SK-N-SH (cell line): ENCODE data around the gene FSIP1. TPM values are rescaled to one million over a fixed set of nuclear protein-coding genes. Genes with fewer than 3 reads are reported as not detected.
A peak's percentile ranks its signal among the peaks of the same experiment; 100 is the strongest.

Source experiments
- CTCF ChIA-PET: fragments of 300-600, 350-600 bp; formaldehyde crosslinking; extraction: SDS; loops from one replicate; lab custom pipeline; 2021; lab: Yijun Ruan, JAX
- POLR2A ChIA-PET: fragments of 350-600 bp; sonication (Branson Sonifier 250); formaldehyde crosslinking; extraction: SDS; loops from one replicate; lab custom pipeline; 2020; ENCODE audit warnings: antibody characterized with exemption, inconsistent platforms; lab: Yijun Ruan, JAX
- DNase-seq: peaks from one replicate; pipeline ENCODE4 v3.0.0; 2012
- H2AFZ ChIP-seq: fragments of 200-600 bp; sonication (generic); 2 replicates; pipeline ENCODE4 v1.8.1; 2016; ENCODE audit warnings: antibody characterized with exemption, mild to moderate bottlenecking, low read depth
- H3F3A ChIP-seq: fragments of 200-600 bp; sonication (generic); replicated peaks from 2 replicates; pipeline ENCODE3; 2016; ENCODE audit warnings: antibody characterized with exemption, mild to moderate bottlenecking; ENCODE audit not compliant: insufficient read depth
- H3K27ac ChIP-seq, 2 experiments: fragments of 200-500 bp in 1 of 2; fragments of 200-600 bp in 1 of 2; sonication (Bioruptor generic) in 1 of 2; sonication (generic), shearing (Covaris generic) in 1 of 2; 2 replicates each; pipeline versions ENCODE4 v1.5.1 to v1.6.1; 2014 to 2016; ENCODE audit warnings: low read depth in 2 of 2, inconsistent platforms in 1 of 2, low read length in 1 of 2, mild to moderate bottlenecking in 1 of 2, mixed read lengths in 1 of 2
- H3K27me3 ChIP-seq: fragments of 200-600 bp; sonication (generic), shearing (Covaris generic); 2 replicates; pipeline ENCODE4 v1.6.1; 2016; ENCODE audit warnings: mixed run types; ENCODE audit not compliant: insufficient read depth
- H3K36me3 ChIP-seq, 2 experiments: fragments of 200-500 bp in 1 of 2; fragments of 200-600 bp in 1 of 2; sonication (Bioruptor generic) in 1 of 2; sonication (generic) in 1 of 2; replicated peaks in 1 of 2; 2 replicates each; pipeline versions ENCODE3 to v1.5.1; 2014 to 2016; ENCODE audit warnings: low read length in 1 of 2, mild to moderate bottlenecking in 1 of 2; ENCODE audit not compliant: insufficient read depth in 2 of 2, control insufficient read depth in 1 of 2
- H3K4me1 ChIP-seq, 2 experiments: fragments of 200-500 bp in 1 of 2; fragments of 200-600 bp in 1 of 2; sonication (Bioruptor generic) in 1 of 2; sonication (generic), shearing (Covaris generic) in 1 of 2; 2 replicates each; pipeline versions ENCODE4 v1.5.1 to v1.6.1; 2014 to 2016; ENCODE audit warnings: low read depth in 1 of 2, low read length in 1 of 2, mixed run types in 1 of 2; ENCODE audit not compliant: insufficient read depth in 2 of 2, control insufficient read depth in 1 of 2
- H3K4me2 ChIP-seq: fragments of 200-600 bp; sonication (generic), shearing (Covaris generic); 2 replicates; pipeline ENCODE4 v1.6.1; 2017; ENCODE audit warnings: mixed run types
- H3K4me3 ChIP-seq, 2 experiments: fragments of 200-500 bp in 1 of 2; fragments of 200-600 bp in 1 of 2; sonication (Bioruptor generic) in 1 of 2; sonication (generic), shearing (Covaris generic) in 1 of 2; 2 replicates each; pipeline versions ENCODE4 v1.5.1 to v1.8.1; 2014 to 2016; ENCODE audit warnings: low read depth in 2 of 2, inconsistent platforms in 1 of 2, low read length in 1 of 2, mild to moderate bottlenecking in 1 of 2, mixed read lengths in 1 of 2, moderate library complexity in 1 of 2
- H3K79me2 ChIP-seq: fragments of 200-600 bp; sonication (generic); 2 replicates; pipeline ENCODE4 v1.8.1; 2017; ENCODE audit warnings: mild to moderate bottlenecking; ENCODE audit not compliant: insufficient read depth
- H3K9ac ChIP-seq: fragments of 200-600 bp; sonication (generic); 2 replicates; pipeline ENCODE4 v1.6.1; 2017; ENCODE audit warnings: mixed run types
- H3K9me2 ChIP-seq: fragments of 200-600 bp; sonication (generic); 2 replicates; pipeline ENCODE4 v1.6.1; 2017; ENCODE audit warnings: mixed run types
- H3K9me3 ChIP-seq: fragments of 200-600 bp; sonication (generic); 2 replicates; pipeline ENCODE4 v1.6.1; 2017; ENCODE audit warnings: mixed run types, mild to moderate bottlenecking, moderate library complexity
- H4K20me1 ChIP-seq: fragments of 200-600 bp; sonication (generic); 2 replicates; pipeline ENCODE4 v1.6.1; 2017; ENCODE audit warnings: mild to moderate bottlenecking, mixed run types; ENCODE audit not compliant: insufficient read depth
- CTCF ChIP-seq: fragments of 200-600 bp; sonication (generic); IDR thresholded peaks from 2 replicates; pipeline ENCODE4 v1.6.1; 2017; ENCODE audit warnings: antibody characterized with exemption, mild to moderate bottlenecking, moderate library complexity
- FOXM1 ChIP-seq: IDR thresholded peaks from 2 replicates; pipeline ENCODE4 v1.4.0; 2012; ENCODE audit warnings: low read depth, mild to moderate bottlenecking
- GABPA ChIP-seq: IDR thresholded peaks from 2 replicates; pipeline ENCODE4 v1.4.0; 2012; ENCODE audit warnings: low read depth, mild to moderate bottlenecking
- GATA2 ChIP-seq: sonication (generic); formaldehyde crosslinking; IDR thresholded peaks from 2 replicates; pipeline ENCODE4 v1.5.0; 2020; ENCODE audit warnings: mild to moderate bottlenecking, missing genetic modification reagents
- MAX ChIP-seq: IDR thresholded peaks from 2 replicates; pipeline ENCODE4 v1.4.0; 2012; ENCODE audit warnings: low read depth
- MXI1 ChIP-seq: IDR thresholded peaks from 2 replicates; pipeline ENCODE4 v1.6.1; 2012; ENCODE audit warnings: mild to moderate bottlenecking, low read depth, low read length, improper control_type of control experiment
- NFIC ChIP-seq: IDR thresholded peaks from 2 replicates; pipeline ENCODE4 v1.4.0; 2012; ENCODE audit warnings: borderline replicate concordance
- NRF1 ChIP-seq: IDR thresholded peaks from 2 replicates; pipeline ENCODE4 v1.6.1; 2012; ENCODE audit warnings: low read depth, mild to moderate bottlenecking, low read length
- PBX3 ChIP-seq: IDR thresholded peaks from 2 replicates; pipeline ENCODE4; 2012
- RAD21 ChIP-seq: IDR thresholded peaks from 2 replicates; pipeline ENCODE4 v1.6.1; 2012; ENCODE audit warnings: mild to moderate bottlenecking, low read length
- REST ChIP-seq: IDR thresholded peaks from 2 replicates; pipeline ENCODE4 v1.6.1; 2012; ENCODE audit warnings: mild to moderate bottlenecking, low read depth, low read length, moderate library complexity
- RFX5 ChIP-seq: IDR thresholded peaks from 2 replicates; pipeline ENCODE4 v1.6.1; 2012; ENCODE audit warnings: mild to moderate bottlenecking, improper control_type of control experiment, low read length
- SIN3A ChIP-seq: IDR thresholded peaks from 2 replicates; pipeline ENCODE4 v1.6.1; 2012; ENCODE audit warnings: low read depth, mild to moderate bottlenecking, low read length, moderate library complexity, borderline replicate concordance
- SMC3 ChIP-seq: IDR thresholded peaks from 2 replicates; pipeline ENCODE4 v1.6.1; 2012; ENCODE audit warnings: low read depth, low read length, improper control_type of control experiment
- TEAD4 ChIP-seq: IDR thresholded peaks from 2 replicates; pipeline ENCODE4 v1.4.0; 2012; ENCODE audit warnings: mild to moderate bottlenecking, borderline replicate concordance; ENCODE audit not compliant: insufficient read depth
- YY1 ChIP-seq: IDR thresholded peaks from 2 replicates; pipeline ENCODE4 v1.4.0; 2012; ENCODE audit warnings: low read depth, mild to moderate bottlenecking
- WGBS: methylation state at CpG from one replicate; pipeline ENCODE4 v1.1.6; 2017; ENCODE audit warnings: low lambda C conversion rate; 5-methylcytosine and 5-hydroxymethylcytosine counted together
- polyA plus RNA-seq, 3 experiments: library from polyadenylated mRNA; depleted of rRNA; stranded (reverse); fragments of >200 nt; gene quantifications; 2 replicates each; pipeline ENCODE4 v1.2.3, GENCODE V29; 2012

FSIP1 gene
- polyA plus RNA-seq, 1 of the 3 experiments (the other 2 are of a cell fraction) = 0.43 TPM

- TF ChIP-seq PBX3 (no peak), NFIC (no peak), REST (no peak), GATA2 (CRISPR knock-in tag) (no peak), SIN3A (no peak)
- TF ChIP-seq, all 33 proteins: peak for 0
Measured at GRCh38 chr15:39787479-39787878, 4.8 kb upstream of the FSIP1 start (continued).

GRCh38 chr15:39786447-39787056 is 3.9 kb upstream of the FSIP1 start:
- CTCF ChIA-PET = interaction anchor here (0.9 to 3.1 kb wide), 8 partner anchors 16 to 253 kb away, joined by 3 to 21 read pairs (median 4); no protein-coding TSS in a partner anchor
- DNase-seq = peak; percentile 66

More at GRCh38 chr15:39786447-39787056, 3.9 kb upstream of the FSIP1 start:
- H3F3A ChIP-seq = peaks cover 46% of the 10 kb centered on the region
- H3K4me2 ChIP-seq = no peak overlapping the region
- peak overlapping the region in 1 of 2 experiments; percentile 37; a peak in 1 of 4 replicates for H3K27ac ChIP-seq
- H3K4me1 ChIP-seq = peaks cover 16 to 20% of the 10 kb centered on the region in 2 experiments; a peak in 3 of 4 replicates
- TF ChIP-seq TEAD4 (no peak), RFX5 (no peak), REST (no peak), CTCF (peak; percentile 72), SIN3A (no peak), SMC3 (peak; percentile 60), PBX3 (no peak), NFIC (peak; percentile 34; the same call in 1 of the 2 replicates), NRF1 (no peak), FOXM1 (no peak), MXI1 (peak; percentile 29; the same call in 1 of the 2 replicates), GABPA (no peak), MAX (peak; percentile 29; the same call in 1 of the 2 replicates), RAD21 (peak; percentile 76), YY1 (no peak)
- H3K9ac ChIP-seq = no peak overlapping the region
- H3K79me2 ChIP-seq = peaks cover 25% of the 10 kb centered on the region
- no peaks in the 10 kb centered on the region for H3K36me3 ChIP-seq
- H3K27me3 ChIP-seq = no peaks in the 10 kb centered on the region
- H4K20me1 ChIP-seq = no peaks in the 10 kb centered on the region
- no peak overlapping the region for H3K4me3 ChIP-seq
- H2AFZ ChIP-seq = no peak overlapping the region
- H3K9me3 ChIP-seq = no peaks in the 10 kb centered on the region
- 1% methylated on average over 5 of the region's 5 CpGs for WGBS
- H3K9me2 ChIP-seq = no peaks in the 10 kb centered on the region
- POLR2A ChIA-PET = no interaction called here
